GM21360 (cell line): ENCODE data around the gene TOMM5.
"Not testable (repeated sequence)": the region's sequence is repeated elsewhere in the genome, so short reads cannot be mapped to it uniquely, and the experiment has no call there.

Source experiments
- ATAC-seq: cut with Tn5 transposase; IDR thresholded peaks from one replicate; pipeline ENCODE4 v1.9.1; 2021; ENCODE audit warnings: mild to moderate bottlenecking, moderate library complexity; ENCODE audit not compliant: unreplicated experiment

TOMM5 gene

DNA sequence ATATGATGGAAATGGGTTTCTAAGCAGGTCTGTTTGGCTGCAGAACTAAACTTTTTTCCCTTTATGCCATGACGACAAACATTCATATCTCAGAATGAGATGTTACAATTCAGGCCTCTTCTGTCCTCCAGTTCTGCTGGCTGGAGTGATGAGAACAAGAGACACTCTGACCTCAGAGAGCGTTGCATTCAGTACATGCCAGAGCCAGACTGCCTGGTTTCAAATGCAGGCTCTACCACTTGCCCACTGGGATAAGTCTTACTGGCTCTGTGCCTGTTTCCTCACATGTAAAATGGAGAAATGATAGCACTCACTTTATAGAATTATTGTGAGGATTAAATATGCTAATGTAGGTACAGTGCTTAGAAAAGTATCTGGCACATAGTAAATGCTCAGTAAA lies 24.8 kb upstream of the TOMM5 start:
- no peak for ATAC-seq

DNA sequence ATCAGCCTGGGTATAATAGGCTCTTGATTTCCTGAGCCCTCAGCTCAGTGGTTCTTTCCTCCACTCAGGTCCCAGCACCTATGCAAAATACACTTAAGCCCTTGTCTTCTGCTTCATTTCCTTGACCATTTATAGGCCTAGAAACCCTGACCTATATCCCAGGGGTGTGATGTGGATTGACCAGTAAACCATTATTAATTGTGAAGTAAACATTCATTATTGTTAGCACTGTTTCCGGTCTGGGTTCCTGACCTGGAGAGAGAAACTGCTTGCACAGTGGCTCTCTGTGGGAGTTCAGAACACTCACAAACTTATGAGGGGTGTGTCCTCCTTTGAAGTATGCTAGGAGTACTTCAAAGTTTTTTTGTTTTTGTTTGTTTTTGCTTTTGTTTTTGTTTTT lies 19.6 kb upstream of the TOMM5 start:
- ATAC-seq = no peak

DNA sequence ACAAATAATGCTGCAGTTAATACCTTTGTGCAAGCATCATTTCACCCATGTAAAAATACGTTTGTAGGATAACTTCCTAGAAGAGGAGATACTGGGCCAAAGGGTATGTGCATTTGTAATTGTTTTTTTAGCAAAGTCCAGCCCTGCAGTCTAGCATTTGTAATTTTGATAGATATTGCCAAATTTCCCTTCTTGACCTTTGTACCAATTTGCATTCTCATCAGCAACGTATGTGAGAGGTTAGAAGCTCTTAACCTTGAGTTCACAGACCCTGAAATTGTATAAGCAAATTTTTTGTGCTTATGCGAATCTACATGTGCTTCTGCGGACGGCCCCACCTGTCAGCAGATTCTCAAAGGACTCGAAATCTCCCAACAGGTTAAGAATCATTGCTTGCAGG lies 18.6 kb upstream of the TOMM5 start:
- ATAC-seq = no peak

DNA sequence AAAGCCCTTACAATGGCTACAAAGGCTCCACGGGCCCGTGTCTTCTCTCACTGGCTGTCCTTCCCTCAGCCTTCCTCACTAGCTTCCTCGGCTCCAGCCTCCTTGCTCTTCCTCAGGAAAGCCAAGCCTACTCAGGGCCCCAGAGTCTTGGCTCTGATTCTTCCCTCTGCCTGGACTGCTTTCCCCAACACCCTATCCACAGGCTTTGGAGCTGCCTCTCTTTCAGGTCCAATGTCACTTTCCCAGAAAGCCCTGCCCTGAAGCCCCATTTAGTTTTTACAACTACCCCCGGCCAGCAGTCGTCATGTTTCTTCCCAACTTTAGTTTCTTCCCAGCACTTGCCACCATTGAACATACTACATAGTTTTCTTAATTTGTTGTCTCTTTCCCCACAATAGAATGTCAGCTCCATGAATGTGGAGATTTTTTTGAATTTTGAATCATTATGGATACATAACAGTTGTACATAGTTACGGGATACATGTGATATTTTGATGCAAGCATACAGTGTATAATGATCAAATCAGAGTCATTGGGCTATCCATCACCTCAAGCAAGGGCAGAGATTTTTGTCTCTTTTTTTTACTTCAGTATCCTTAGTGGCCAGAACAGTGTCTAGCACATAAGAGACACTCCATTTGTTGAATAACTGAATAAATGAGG lies 17.5 kb upstream of the TOMM5 start:
- no peak for ATAC-seq

DNA sequence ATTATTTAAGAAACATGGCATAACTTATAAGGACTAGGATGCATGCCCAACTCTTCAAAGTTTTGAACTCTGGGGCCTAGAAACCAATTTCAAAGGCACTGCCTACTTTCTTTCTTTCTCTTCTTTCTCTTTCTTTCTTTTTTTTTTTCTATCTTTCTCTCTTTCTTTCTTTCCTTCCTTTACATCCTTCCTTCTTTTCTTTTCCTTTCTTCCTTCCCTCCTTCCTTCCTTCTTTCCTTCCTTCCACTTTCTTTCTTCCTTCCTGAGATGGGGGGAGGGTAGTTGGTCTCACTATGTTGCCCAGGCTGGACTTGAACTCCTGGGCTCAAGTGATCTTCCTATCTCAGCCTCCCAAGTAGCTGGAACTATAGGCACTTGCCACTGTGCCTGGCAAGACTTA lies 15.9 kb upstream of the TOMM5 start:
- ATAC-seq = no peak

GRCh38 chr9:37604296-37604695 lies 11.9 kb upstream of the TOMM5 start:
- ATAC-seq = no peak

DNA sequence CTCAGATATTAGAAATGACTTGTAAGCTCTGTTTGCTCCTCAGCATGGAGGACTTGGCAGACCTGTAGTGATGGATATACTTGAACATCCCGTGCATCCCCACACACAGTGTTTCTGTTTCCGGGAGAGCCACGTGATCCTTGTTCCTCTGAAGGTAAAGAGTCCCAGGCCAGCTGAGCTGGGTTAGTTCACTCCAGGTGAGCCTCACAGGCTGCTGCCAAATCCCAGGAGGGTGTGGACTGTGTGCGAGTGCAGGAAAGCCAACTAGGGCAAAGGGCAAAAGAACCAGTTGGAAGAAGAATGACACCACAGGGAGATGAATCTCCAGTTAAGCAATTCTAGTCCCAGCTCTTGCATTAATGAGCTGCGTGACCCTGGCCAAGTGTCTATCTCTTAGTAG lies 10.4 kb upstream of the TOMM5 start:
- no peak for ATAC-seq

DNA sequence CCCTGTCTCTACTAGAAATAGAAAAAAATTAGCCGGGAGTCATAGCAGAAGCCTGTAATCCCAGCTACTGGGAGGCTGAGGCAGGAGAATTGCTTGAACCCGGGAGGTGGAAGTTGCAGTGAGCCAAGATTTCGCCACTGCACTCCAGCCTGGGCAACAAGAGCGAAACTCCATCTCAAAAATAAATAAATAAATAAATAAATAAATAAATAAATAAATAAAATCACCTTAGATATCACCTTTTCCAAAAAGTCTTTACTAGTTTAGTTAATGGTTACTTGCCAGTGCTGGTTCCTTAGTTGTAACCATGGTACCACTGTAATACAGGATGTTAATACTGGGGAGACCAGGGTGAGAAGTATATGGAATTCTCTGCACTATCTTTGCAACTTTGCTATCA lies 9.7 kb upstream of the TOMM5 start:
- ATAC-seq = not testable (repeated sequence)

GRCh38 chr9:37596504-37596903 lies 4.1 kb upstream of the TOMM5 start:
- no peak for ATAC-seq

- no peak for ATAC-seq
Observed at GRCh38 chr9:37593883-37594448, 1.6 kb upstream of the TOMM5 start.

DNA sequence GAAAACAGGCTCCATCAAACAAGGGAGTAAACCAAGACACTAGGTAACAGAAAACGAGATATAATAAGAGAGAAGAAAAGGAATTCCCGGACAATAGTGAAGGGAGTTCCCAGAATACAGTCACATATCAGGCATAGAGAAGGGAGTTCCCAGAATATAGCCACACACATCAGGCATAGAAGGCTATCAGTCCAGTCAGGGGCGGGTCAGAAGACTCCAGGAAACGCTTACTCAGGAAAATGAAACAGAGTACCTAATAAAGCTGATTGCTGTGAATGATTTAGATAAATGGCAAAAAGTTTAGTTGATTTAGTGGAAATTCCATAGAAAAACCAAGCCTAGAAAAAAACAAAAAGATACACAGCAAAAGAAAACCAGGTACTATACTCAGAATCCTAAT lies 4.9 kb downstream of the TOMM5 start:
- no peak for ATAC-seq

DNA sequence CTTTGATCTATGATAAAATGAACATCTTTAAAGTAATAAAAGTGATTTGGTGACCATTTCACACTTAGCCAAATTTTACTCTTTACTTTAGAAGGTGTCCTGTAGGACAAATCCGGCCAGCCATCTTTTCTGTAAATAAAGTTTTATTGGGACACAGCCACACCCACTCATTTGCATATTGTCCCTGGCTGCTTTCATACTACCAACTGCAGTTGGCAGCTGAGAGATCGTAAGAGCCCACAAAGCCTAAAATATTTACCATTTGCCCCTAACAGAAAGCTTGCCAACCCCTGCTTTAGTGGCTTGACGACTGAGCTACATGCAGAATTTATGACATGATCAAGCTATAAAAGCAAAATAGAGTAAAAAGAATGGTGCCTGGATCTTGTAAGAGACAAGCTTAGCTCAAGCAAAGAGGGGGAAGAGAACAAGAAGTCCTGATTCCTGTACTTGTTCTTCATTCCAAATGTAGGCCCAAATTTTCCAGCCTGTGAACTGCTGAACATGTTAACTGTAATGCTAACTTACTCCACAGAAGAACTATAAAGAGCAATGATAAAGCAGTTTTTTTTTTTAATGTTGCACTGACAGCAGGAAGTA lies 8.8 kb downstream of the TOMM5 start:
- no peak for ATAC-seq

- ATAC-seq = no peak
Observed at GRCh38 chr9:37582548-37583157, 9.7 kb downstream of the TOMM5 start.

DNA sequence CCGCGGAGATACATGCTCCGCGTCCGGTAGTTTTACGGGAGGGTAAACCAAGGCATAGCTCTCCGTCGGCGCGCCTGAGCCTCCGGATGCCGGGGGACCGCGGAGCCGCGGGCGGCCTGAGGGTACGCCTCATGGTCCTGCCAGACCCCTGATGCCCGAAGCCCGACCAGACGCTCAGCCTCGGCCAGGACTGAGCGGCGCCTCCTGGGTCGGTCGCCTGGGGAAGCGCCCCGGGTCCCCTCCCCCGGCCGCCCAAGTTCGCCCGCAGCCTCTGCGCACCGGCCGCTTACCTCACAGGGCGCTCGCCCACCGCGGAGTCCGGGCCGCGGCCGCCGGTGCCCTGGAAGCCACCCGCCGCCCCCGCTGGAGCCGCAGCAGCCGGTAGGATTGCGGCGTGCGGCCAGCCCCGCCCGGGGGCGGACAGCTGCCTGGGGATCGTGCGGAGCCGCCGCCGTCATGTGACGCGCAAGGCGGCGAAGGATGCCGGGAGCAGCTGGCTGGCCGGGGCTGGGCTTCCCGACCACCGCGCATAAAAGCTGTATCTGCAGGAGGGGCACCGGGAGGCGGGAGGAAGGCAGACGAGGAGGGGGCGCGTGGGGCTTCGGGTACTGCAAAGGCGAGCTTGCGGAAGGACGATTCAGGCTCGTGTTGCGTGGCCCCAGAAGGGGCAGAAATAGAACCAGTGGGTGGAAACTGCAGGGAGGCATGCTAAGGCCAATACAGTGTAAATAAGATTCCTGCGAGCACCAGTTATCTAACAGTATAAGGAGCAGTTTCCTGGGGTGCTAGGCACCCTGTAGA lies 16.3 kb downstream of the TOMM5 start, which contains the start of gene FBXO10:
Gene FBXO10, minus strand, starts transcription at position 460 of the 801 bp plus-strand sequence. CDS start 34,612 bp downstream, outside the sequence.
- peak; percentile 68 for ATAC-seq

DNA sequence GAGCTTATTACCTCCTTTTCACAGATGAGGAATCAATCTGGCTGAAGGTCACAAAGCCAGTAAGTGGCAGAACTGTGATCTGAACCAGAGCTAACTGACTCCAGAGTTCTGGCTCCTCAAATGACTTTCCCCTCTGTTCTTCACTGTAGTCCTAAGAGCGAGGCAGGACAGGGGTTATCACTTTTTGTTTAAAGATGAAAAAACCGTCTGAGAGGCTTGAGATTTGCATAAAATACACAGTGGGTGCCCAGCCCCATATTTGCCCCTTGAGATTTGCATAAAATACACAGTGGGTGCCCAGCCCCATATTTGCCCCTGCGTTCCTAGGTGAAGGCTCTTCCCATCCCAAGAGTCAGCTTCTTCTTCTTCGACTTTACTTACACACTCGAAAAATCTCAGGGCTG lies 16.9 kb downstream of the TOMM5 start:
- peak; percentile 40 for ATAC-seq

- ATAC-seq = no peak
Observed at GRCh38 chr9:37575001-37575400, 17.4 kb downstream of the TOMM5 start.

- ATAC-seq = no peak
Observed at GRCh38 chr9:37574241-37574721, 18.1 kb downstream of the TOMM5 start.

GRCh38 chr9:37571282-37571681 lies 21.1 kb downstream of the TOMM5 start:
- no peak for ATAC-seq

DNA sequence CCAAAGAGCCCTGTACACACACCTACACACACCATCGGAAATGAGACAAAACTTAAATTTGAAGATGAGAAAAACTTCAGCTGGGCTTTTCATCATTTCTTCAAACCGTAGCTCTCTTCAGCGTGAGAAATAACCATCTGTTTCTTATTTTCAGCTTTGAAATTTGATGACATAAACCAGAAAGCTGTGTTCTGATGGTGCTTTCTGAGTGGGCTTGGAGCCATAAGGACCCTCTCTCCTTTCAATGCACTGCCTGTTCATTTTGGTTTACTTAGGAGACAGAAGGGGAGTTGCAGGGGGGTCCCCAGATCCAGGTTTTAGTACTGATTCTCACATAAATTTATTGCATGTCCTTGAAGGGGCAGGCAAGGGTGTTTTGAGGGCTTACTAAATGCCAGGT lies 25.7 kb downstream of the TOMM5 start:
- no peak for ATAC-seq

- ATAC-seq = peak; percentile 69
Observed at GRCh38 chr9:37565661-37566618, 26.5 kb downstream of the TOMM5 start.
